Activated naive CD8-positive, alpha-beta T cell treated with anti-CD3 and anti-CD28 coated beads, Interleukin-2, amount 50 U/mL, for 24 hours (primary cell): ENCODE data around the gene SLC26A9.
A peak's percentile ranks its signal among the peaks of the same experiment; 100 is the strongest.

Experiments used
- ATAC-seq: fragments of 150-1000 bp; cut with Tn5 transposase; one replicate; pipeline ENCODE4 v1.10.0; 2021
- DNase-seq: peaks from one replicate; pipeline ENCODE4 v3.0.0; 2021
- H3K27ac Mint-ChIP-seq: one replicate; pipeline ENCODE4 v1.8.0; 2021; ENCODE audit warnings: mild to moderate bottlenecking, mixed read lengths
- H3K27me3 Mint-ChIP-seq: one replicate; pipeline ENCODE4 v1.8.0; 2021; ENCODE audit warnings: mixed read lengths
- H3K36me3 Mint-ChIP-seq: one replicate; pipeline ENCODE4 v1.8.0; 2021; ENCODE audit warnings: low read depth, mixed read lengths
- H3K4me1 Mint-ChIP-seq: one replicate; pipeline ENCODE4 v1.8.0; 2021; ENCODE audit warnings: mixed read lengths
- H3K4me3 Mint-ChIP-seq: one replicate; pipeline ENCODE4 v1.8.0; 2021; ENCODE audit warnings: mild to moderate bottlenecking, moderate library complexity, mixed read lengths
- H3K9me3 Mint-ChIP-seq: one replicate; pipeline ENCODE4 v1.8.0; 2021; ENCODE audit warnings: mixed read lengths

The SLC26A9 gene

GRCh38 chr1:205943245-205943644 is at the start of gene SLC26A9:
TSS of gene SLC26A9 (minus strand) at chr1:205943456. CDS start at chr1:205935820, 7,636 bp downstream.
- no peak within 1 kb of the TSS for H3K27ac Mint-ChIP-seq
- H3K4me3 Mint-ChIP-seq = no peak within 1 kb of the TSS
- H3K27me3 Mint-ChIP-seq = peaks cover 28% of the 10 kb centered on the region
- ATAC-seq (no peak), DNase-seq (no peak)
- H3K9me3 Mint-ChIP-seq = no peaks in the 10 kb centered on the region
- no peaks in the 10 kb centered on the region for H3K4me1 Mint-ChIP-seq
- no peaks in the 10 kb centered on the region for H3K36me3 Mint-ChIP-seq

- H3K36me3 Mint-ChIP-seq = no peaks in the 10 kb centered on the region
- peaks cover 23% of the 10 kb centered on the region for H3K27me3 Mint-ChIP-seq
- no peak overlapping the region for H3K4me3 Mint-ChIP-seq
- H3K4me1 Mint-ChIP-seq = peaks cover 4% of the 10 kb centered on the region
- H3K27ac Mint-ChIP-seq = no peak overlapping the region
- H3K9me3 Mint-ChIP-seq = no peaks in the 10 kb centered on the region
- no peak for DNase-seq
- ATAC-seq = no peak
These were observed 49.1 kb upstream of the SLC26A9 start for GRCh38 chr1:205992218-205992882.

- Mint-ChIP-seq H3K27me3 (peaks cover 15% of the 10 kb centered on the region), H3K27ac (no peak overlapping the region), H3K36me3 (no peaks in the 10 kb centered on the region), H3K4me3 (no peak overlapping the region), H3K9me3 (no peaks in the 10 kb centered on the region), H3K4me1 (no peaks in the 10 kb centered on the region)
- ATAC-seq (no peak), DNase-seq (no peak)
These were observed 48.0 kb upstream of the SLC26A9 start for GRCh38 chr1:205991237-205991636.

GRCh38 chr1:205990226-205990625 is 47.0 kb upstream of the SLC26A9 start:
- H3K27ac Mint-ChIP-seq = no peak overlapping the region
- ATAC-seq (no peak), DNase-seq (no peak)
- no peaks in the 10 kb centered on the region for H3K4me1 Mint-ChIP-seq
- no peaks in the 10 kb centered on the region for H3K9me3 Mint-ChIP-seq
- H3K36me3 Mint-ChIP-seq = no peaks in the 10 kb centered on the region
- peaks cover 15% of the 10 kb centered on the region for H3K27me3 Mint-ChIP-seq
- H3K4me3 Mint-ChIP-seq = no peak overlapping the region

GRCh38 chr1:205989786-205990185 is 46.5 kb upstream of the SLC26A9 start:
- DNase-seq = no peak
- Mint-ChIP-seq H3K9me3 (no peaks in the 10 kb centered on the region), H3K4me1 (no peaks in the 10 kb centered on the region), H3K27me3 (peaks cover 15% of the 10 kb centered on the region), H3K4me3 (no peak overlapping the region), H3K36me3 (no peaks in the 10 kb centered on the region), H3K27ac (no peak overlapping the region)
- no peak for ATAC-seq

- H3K27ac Mint-ChIP-seq = no peak overlapping the region
- no peak overlapping the region for H3K4me3 Mint-ChIP-seq
- no peaks in the 10 kb centered on the region for H3K36me3 Mint-ChIP-seq
- ATAC-seq (no peak), DNase-seq (no peak)
- no peaks in the 10 kb centered on the region for H3K9me3 Mint-ChIP-seq
- H3K4me1 Mint-ChIP-seq = no peaks in the 10 kb centered on the region
- H3K27me3 Mint-ChIP-seq = peaks cover 15% of the 10 kb centered on the region
These were observed 45.3 kb upstream of the SLC26A9 start for GRCh38 chr1:205988585-205988995.

- no peak overlapping the region for H3K27ac Mint-ChIP-seq
- peaks cover 14% of the 10 kb centered on the region for H3K27me3 Mint-ChIP-seq
- no peaks in the 10 kb centered on the region for H3K36me3 Mint-ChIP-seq
- H3K9me3 Mint-ChIP-seq = no peaks in the 10 kb centered on the region
- no peak overlapping the region for H3K4me3 Mint-ChIP-seq
- H3K4me1 Mint-ChIP-seq = no peaks in the 10 kb centered on the region
- no peak for ATAC-seq
- no peak for DNase-seq
These were observed 43.6 kb upstream of the SLC26A9 start for GRCh38 chr1:205986861-205987260.

GRCh38 chr1:205986292-205986691 is 43.0 kb upstream of the SLC26A9 start:
- H3K27ac Mint-ChIP-seq = no peak overlapping the region
- ATAC-seq = no peak
- H3K4me1 Mint-ChIP-seq = no peaks in the 10 kb centered on the region
- H3K4me3 Mint-ChIP-seq = no peak overlapping the region
- H3K36me3 Mint-ChIP-seq = no peaks in the 10 kb centered on the region
- peaks cover 11% of the 10 kb centered on the region for H3K27me3 Mint-ChIP-seq
- DNase-seq = no peak
- H3K9me3 Mint-ChIP-seq = no peaks in the 10 kb centered on the region

- no peaks in the 10 kb centered on the region for H3K36me3 Mint-ChIP-seq
- no peaks in the 10 kb centered on the region for H3K4me1 Mint-ChIP-seq
- DNase-seq (no peak), ATAC-seq (no peak)
- no peaks in the 10 kb centered on the region for H3K9me3 Mint-ChIP-seq
- H3K27ac Mint-ChIP-seq = no peak overlapping the region
- H3K4me3 Mint-ChIP-seq = no peak overlapping the region
- peaks cover 11% of the 10 kb centered on the region for H3K27me3 Mint-ChIP-seq
These were observed 42.2 kb upstream of the SLC26A9 start for GRCh38 chr1:205985330-205986005.

- ATAC-seq = peak; percentile 77
- H3K27ac Mint-ChIP-seq = no peak overlapping the region
- no peak overlapping the region for H3K4me3 Mint-ChIP-seq
- H3K9me3 Mint-ChIP-seq = no peaks in the 10 kb centered on the region
- peak; percentile 53 for DNase-seq
- H3K36me3 Mint-ChIP-seq = no peaks in the 10 kb centered on the region
- no peaks in the 10 kb centered on the region for H3K27me3 Mint-ChIP-seq
- H3K4me1 Mint-ChIP-seq = no peaks in the 10 kb centered on the region
These were observed 40.9 kb upstream of the SLC26A9 start for GRCh38 chr1:205983925-205984725.

- H3K27me3 Mint-ChIP-seq = peaks cover 2% of the 10 kb centered on the region
- H3K36me3 Mint-ChIP-seq = no peaks in the 10 kb centered on the region
- ATAC-seq (no peak), DNase-seq (no peak)
- no peaks in the 10 kb centered on the region for H3K9me3 Mint-ChIP-seq
- no peak overlapping the region for H3K27ac Mint-ChIP-seq
- no peaks in the 10 kb centered on the region for H3K4me1 Mint-ChIP-seq
- no peak overlapping the region for H3K4me3 Mint-ChIP-seq
These were observed 38.0 kb upstream of the SLC26A9 start for GRCh38 chr1:205981257-205981656.

- Mint-ChIP-seq H3K27ac (no peak overlapping the region), H3K4me1 (no peaks in the 10 kb centered on the region), H3K4me3 (no peak overlapping the region), H3K36me3 (no peaks in the 10 kb centered on the region), H3K27me3 (peaks cover 2% of the 10 kb centered on the region), H3K9me3 (no peaks in the 10 kb centered on the region)
- no peak for DNase-seq
- no peak for ATAC-seq
These were observed 37.1 kb upstream of the SLC26A9 start for GRCh38 chr1:205980237-205980870.

- no peak for DNase-seq
These were observed 36.0 kb upstream of the SLC26A9 start for GRCh38 chr1:205979301-205979700.

GRCh38 chr1:205978676-205979075 is 35.4 kb upstream of the SLC26A9 start:
- Mint-ChIP-seq H3K27me3 (peaks cover 2% of the 10 kb centered on the region), H3K27ac (no peak overlapping the region), H3K4me1 (no peaks in the 10 kb centered on the region), H3K9me3 (peaks cover 16% of the 10 kb centered on the region), H3K36me3 (no peaks in the 10 kb centered on the region), H3K4me3 (no peak overlapping the region)
- DNase-seq = no peak
- ATAC-seq = no peak

More at GRCh38 chr1:205979301-205979700, 36.0 kb upstream of the SLC26A9 start:
- Mint-ChIP-seq H3K4me1 (no peaks in the 10 kb centered on the region), H3K4me3 (no peak overlapping the region), H3K36me3 (no peaks in the 10 kb centered on the region), H3K27ac (no peak overlapping the region), H3K27me3 (peaks cover 2% of the 10 kb centered on the region), H3K9me3 (peaks cover 10% of the 10 kb centered on the region)
- ATAC-seq = no peak
